ENCODE data around the gene DLGAP1.

DNA sequence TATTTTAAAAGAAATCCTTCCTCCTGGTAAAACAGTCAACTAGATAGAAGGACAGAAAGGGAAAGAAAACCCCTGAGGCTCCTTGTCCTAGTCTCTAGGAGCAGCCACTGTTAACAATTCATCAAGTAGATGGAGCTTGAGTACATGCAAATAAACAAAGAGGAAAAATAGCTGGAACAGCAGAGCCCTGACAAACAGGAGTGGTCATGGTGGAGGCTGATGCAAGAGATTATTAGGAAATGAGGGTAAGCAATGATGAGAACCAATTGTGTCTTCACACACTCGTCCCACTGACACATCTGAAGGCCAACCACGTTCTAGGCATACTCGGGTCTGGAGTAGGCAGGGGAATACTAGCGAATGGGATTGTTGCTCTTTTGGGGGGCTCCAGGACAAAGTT, 9.2 kb downstream of the DLGAP1 start:
- TF ChIP-seq, protein P1, sequence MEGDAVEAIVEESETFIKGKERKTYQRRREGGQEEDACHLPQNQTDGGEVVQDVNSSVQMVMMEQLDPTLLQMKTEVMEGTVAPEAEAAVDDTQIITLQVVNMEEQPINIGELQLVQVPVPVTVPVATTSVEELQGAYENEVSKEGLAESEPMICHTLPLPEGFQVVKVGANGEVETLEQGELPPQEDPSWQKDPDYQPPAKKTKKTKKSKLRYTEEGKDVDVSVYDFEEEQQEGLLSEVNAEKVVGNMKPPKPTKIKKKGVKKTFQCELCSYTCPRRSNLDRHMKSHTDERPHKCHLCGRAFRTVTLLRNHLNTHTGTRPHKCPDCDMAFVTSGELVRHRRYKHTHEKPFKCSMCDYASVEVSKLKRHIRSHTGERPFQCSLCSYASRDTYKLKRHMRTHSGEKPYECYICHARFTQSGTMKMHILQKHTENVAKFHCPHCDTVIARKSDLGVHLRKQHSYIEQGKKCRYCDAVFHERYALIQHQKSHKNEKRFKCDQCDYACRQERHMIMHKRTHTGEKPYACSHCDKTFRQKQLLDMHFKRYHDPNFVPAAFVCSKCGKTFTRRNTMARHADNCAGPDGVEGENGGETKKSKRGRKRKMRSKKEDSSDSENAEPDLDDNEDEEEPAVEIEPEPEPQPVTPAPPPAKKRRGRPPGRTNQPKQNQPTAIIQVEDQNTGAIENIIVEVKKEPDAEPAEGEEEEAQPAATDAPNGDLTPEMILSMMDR (IDR thresholded peaks at IDR 0.05 in 2 of 3, conservative IDR thresholded peaks at IDR 0.05 in 1 of 3; ENCODE audit: borderline replicate concordance in 1 of 3, insufficient read depth in 1 of 3, low read depth in 2 of 3, low read length in 2 of 3) = no peak
- TF ChIP-seq EZH2 (IDR thresholded peaks at IDR 0.05) (no peak), ZBTB33 (IDR thresholded peaks at IDR 0.05; ENCODE audit: extremely low read depth, insufficient replicate concordance, low read length) (no peak), POLR2A (IDR thresholded peaks at IDR 0.05; ENCODE audit: borderline replicate concordance, extremely low read depth, insufficient read depth, insufficient read length) (no peak), POLR2AphosphoS5 (IDR thresholded peaks at IDR 0.05; ENCODE audit: low read depth, low read length) (no peak), FOSL1 (IDR thresholded peaks at IDR 0.05; ENCODE audit: low read depth) (no peak)

Data from HCT116 (cell line).